ENCODE results near the gene BPIFA1. TPM values are rescaled to one million over a fixed set of nuclear protein-coding genes. Genes with fewer than 3 reads are reported as not detected.

The BPIFA1 gene
- total RNA-seq, 4 donors from 2014 or later: not detected

DNA sequence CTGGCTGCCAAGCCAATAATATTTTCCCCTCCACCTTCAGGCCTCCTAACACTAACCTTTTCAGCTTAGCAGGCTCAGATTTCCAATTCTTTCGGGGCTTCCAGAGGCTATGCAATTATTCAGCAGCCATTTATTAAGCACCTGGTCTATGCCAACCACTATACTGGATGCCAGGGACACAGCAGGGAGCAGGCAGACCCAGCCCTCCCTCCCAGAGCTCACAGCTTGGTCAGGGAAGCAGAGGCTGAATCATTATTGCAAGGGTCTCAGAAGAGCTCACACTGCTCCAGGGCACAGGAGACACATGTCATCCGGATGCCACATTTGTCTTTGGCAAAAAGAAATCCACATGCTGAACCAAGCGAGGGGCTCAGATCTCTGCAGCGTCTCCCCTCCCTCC lies 48.5 kb downstream of the BPIFA1 start:
- Histone ChIP-seq H3K36me3 (no peaks in the 10 kb centered on the region), H3K4me3 (no peak overlapping the region), H3K4me1 (no peaks in the 10 kb centered on the region), H3K27ac (no peak overlapping the region), H3K9me3 (no peaks in the 10 kb centered on the region), H3K27me3 (peaks cover 56% of the 10 kb centered on the region)
- TF ChIP-seq POLR2AphosphoS5 (IDR thresholded peaks at IDR 0.05) (no peak), EP300 (IDR thresholded peaks at IDR 0.05) (no peak), POLR2A (IDR thresholded peaks at IDR 0.05) (no peak)
- TF ChIP-seq, protein P1, sequence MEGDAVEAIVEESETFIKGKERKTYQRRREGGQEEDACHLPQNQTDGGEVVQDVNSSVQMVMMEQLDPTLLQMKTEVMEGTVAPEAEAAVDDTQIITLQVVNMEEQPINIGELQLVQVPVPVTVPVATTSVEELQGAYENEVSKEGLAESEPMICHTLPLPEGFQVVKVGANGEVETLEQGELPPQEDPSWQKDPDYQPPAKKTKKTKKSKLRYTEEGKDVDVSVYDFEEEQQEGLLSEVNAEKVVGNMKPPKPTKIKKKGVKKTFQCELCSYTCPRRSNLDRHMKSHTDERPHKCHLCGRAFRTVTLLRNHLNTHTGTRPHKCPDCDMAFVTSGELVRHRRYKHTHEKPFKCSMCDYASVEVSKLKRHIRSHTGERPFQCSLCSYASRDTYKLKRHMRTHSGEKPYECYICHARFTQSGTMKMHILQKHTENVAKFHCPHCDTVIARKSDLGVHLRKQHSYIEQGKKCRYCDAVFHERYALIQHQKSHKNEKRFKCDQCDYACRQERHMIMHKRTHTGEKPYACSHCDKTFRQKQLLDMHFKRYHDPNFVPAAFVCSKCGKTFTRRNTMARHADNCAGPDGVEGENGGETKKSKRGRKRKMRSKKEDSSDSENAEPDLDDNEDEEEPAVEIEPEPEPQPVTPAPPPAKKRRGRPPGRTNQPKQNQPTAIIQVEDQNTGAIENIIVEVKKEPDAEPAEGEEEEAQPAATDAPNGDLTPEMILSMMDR (IDR thresholded peaks at IDR 0.05): no peak
- no peak for DNase-seq (ENCODE audit: low spot score in 2 of 2)
- WGBS: 31% methylated on average over 4 of the region's 4 CpGs

DNA sequence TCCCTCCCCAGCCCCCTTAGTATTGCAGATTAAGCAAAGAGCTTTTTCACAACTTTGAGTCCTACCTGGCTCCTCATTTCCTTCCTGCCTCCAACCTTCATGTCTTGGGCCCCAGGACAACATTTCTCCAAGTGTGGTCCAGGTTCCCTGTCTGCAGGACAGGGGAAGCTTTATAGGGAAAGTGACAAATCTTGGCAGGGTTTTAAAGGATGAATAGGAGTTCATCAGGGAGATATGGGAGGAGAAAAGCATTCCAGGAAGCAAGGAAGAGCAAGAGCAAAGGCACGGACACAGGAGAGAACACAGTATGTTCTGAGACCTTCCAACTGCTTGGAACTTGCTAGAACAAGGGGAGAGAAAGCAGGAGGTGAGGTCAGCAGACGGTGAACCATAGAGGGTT lies 49.1 kb downstream of the BPIFA1 start:
- Histone ChIP-seq H3K4me1 (no peaks in the 10 kb centered on the region), H3K27ac (no peak overlapping the region), H3K9me3 (no peaks in the 10 kb centered on the region), H3K4me3 (no peak overlapping the region), H3K27me3 (peaks cover 60% of the 10 kb centered on the region), H3K36me3 (no peaks in the 10 kb centered on the region)
- TF ChIP-seq EP300 (IDR thresholded peaks at IDR 0.05) (no peak), POLR2AphosphoS5 (IDR thresholded peaks at IDR 0.05) (no peak), POLR2A (IDR thresholded peaks at IDR 0.05) (no peak)
- TF ChIP-seq, protein P1 (IDR thresholded peaks at IDR 0.05): no peak
- no peak for DNase-seq (ENCODE audit: low spot score in 2 of 2)
- WGBS: 61% methylated on average over 2 of the region's 2 CpGs

DNA sequence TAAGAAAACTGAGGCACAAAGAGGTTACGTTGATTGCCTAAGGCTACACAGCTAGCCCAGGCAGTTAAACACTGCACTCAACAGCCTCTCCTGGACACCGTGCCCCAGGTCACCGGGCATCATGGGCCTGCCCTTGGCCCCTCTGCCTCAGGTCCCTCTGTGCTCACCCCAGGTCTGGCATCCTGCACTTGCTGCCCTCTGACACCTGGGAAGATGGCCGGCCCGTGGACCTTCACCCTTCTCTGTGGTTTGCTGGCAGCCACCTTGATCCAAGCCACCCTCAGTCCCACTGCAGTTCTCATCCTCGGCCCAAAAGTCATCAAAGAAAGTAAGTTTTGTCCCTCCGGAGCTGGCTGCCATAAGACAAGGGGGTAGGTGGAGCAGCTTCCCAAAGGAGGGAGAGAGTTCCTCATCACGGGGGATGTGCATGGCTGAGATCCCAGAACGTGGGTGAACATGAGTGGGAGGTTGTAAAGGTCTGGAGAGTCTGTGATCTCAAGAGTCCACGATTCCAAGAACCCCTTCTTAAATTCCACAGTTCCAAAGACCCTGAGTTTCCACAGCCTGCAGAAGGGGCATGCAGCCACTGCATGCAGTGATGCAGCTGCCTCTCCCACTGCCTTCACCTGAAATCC lies 50.2 kb downstream of the BPIFA1 start:
- WGBS: 65% methylated on average over 9 of the region's 10 CpGs
- H3K27ac ChIP-seq: no peak overlapping the region
- DNase-seq (ENCODE audit: low spot score in 2 of 2): no peak
- no peak for TF ChIP-seq POLR2AphosphoS5 (IDR thresholded peaks at IDR 0.05)
- TF ChIP-seq, protein P1 (IDR thresholded peaks at IDR 0.05): no peak
- no peak for TF ChIP-seq EP300 (IDR thresholded peaks at IDR 0.05)
- no peak for TF ChIP-seq POLR2A (IDR thresholded peaks at IDR 0.05)
- no peaks in the 10 kb centered on the region for H3K9me3 ChIP-seq
- no peaks in the 10 kb centered on the region for H3K36me3 ChIP-seq
- no peak overlapping the region for H3K4me3 ChIP-seq
- peaks cover 56% of the 10 kb centered on the region for H3K27me3 ChIP-seq
- no peaks in the 10 kb centered on the region for H3K4me1 ChIP-seq

DNA sequence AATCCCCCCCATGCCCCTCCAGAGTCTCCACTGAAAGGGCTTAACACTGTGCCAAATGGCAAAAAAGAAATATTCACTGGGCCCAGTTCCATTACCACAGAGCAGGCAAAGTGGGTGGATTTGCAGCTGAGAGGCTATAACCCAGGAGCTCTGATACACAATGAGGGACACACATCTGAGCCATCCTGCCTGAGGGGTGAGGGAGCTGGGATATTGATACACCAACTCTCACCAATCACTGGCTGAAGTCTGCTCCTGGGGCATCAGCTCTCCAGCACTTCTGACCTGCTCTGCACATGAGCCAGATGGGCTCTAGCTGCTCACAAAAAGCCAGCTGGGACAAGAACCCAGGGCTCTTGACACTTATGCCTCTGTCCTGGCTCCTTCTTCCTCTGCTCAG lies 52.1 kb downstream of the BPIFA1 start:
- H3K4me1 ChIP-seq: no peaks in the 10 kb centered on the region
- no peak for DNase-seq (ENCODE audit: low spot score in 2 of 2)
- TF ChIP-seq, protein P1 (IDR thresholded peaks at IDR 0.05): no peak
- TF ChIP-seq POLR2AphosphoS5 (IDR thresholded peaks at IDR 0.05) (no peak), POLR2A (IDR thresholded peaks at IDR 0.05) (no peak), EP300 (IDR thresholded peaks at IDR 0.05) (no peak)
- no peak overlapping the region for H3K4me3 ChIP-seq
- no peak overlapping the region for H3K27ac ChIP-seq
- H3K9me3 ChIP-seq: no peaks in the 10 kb centered on the region
- no peaks in the 10 kb centered on the region for H3K36me3 ChIP-seq
- H3K27me3 ChIP-seq: peaks cover 56% of the 10 kb centered on the region

DNA sequence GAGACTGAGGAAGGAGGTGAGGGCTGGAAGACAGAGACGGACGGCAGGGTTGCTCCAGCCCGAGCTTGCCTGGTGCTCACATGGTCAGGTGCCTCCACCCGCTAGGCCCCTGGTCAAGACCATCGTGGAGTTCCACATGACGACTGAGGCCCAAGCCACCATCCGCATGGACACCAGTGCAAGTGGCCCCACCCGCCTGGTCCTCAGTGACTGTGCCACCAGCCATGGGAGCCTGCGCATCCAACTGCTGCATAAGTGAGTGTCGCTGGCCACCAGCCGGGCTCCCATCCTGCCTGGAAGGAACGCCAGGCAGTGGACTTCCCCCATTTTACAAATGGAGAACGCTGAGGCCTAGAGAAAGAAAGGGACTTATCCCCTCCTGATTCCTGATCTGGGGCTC lies 55.1 kb downstream of the BPIFA1 start:
- 92% methylated on average over 12 of the region's 13 CpGs for WGBS
- H3K27me3 ChIP-seq: peaks cover 39% of the 10 kb centered on the region

More for the DNA sequence above, 55.1 kb downstream of the BPIFA1 start:
- no peak for DNase-seq (ENCODE audit: low spot score in 2 of 2)
- no peaks in the 10 kb centered on the region for H3K4me1 ChIP-seq
- TF ChIP-seq POLR2A (IDR thresholded peaks at IDR 0.05) (no peak), EP300 (IDR thresholded peaks at IDR 0.05) (no peak)
- TF ChIP-seq, protein P1 (IDR thresholded peaks at IDR 0.05): no peak
- no peaks in the 10 kb centered on the region for H3K36me3 ChIP-seq
- no peaks in the 10 kb centered on the region for H3K9me3 ChIP-seq
- no peak overlapping the region for H3K27ac ChIP-seq
- H3K4me3 ChIP-seq: no peak overlapping the region
